GM18870 (cell line): ENCODE data around the gene THEM5.

ENCODE experiments used
- ATAC-seq: cut with Tn5 transposase; IDR thresholded peaks from one replicate; pipeline ENCODE4 v1.9.1; 2021; ENCODE audit warnings: moderate library complexity; ENCODE audit not compliant: unreplicated experiment

Gene THEM5

GRCh38 chr1:151823175-151823574 is 30.3 kb downstream of the THEM5 start:
- no peak for ATAC-seq

DNA sequence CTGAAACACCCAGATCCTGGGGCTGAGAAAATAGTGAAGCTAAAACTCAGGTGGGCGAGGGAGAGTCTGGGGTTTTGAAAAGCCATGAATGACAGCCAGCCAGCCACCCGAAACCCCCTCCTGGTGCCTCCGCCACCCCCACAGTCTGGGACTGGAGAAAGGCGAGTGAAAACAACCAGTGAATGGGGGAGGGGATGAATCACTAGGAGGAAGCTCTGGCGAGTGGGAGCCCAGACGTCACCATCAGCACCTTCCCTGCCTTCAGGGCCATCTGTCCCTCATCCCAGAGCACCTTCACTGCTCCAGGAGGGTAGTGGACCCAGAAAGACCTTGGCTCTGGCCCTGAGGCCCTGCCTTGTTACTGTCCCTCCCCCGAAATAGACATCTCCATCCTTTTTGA is 31.1 kb downstream of the THEM5 start:
- ATAC-seq = no peak

GRCh38 chr1:151820940-151821339 is 32.6 kb downstream of the THEM5 start:
- ATAC-seq = no peak

DNA sequence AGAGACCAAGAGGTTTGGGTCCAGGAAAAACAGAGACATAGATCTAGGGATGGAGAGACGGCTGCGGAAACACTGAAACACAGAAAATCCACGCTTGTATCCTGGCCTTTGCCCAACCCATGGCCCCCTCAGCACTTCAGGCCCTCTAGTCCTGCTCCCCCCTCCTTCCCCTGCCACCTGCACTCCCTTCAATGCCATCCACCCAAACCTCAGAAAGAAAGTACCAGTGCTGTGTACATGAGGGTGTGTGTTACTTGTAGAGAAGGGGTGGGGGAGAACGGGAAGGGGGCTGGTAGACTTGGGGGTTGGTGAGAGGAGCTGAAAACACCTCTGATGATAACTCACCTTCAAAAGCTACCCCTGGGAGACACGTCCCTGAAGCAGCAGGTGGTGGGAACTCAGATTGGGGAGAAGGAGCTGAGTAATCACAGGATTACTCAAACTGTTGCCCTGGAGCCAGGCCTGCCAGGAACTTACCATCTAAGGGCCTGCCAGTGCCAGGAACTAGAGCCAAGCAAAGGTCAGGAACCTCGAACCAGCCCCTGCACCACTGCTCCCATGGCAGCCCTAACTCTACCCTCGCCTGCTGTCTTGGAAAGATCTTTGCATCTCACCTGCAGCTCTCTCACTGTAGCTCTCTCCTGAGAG is 33.4 kb downstream of the THEM5 start:
- no peak for ATAC-seq

DNA sequence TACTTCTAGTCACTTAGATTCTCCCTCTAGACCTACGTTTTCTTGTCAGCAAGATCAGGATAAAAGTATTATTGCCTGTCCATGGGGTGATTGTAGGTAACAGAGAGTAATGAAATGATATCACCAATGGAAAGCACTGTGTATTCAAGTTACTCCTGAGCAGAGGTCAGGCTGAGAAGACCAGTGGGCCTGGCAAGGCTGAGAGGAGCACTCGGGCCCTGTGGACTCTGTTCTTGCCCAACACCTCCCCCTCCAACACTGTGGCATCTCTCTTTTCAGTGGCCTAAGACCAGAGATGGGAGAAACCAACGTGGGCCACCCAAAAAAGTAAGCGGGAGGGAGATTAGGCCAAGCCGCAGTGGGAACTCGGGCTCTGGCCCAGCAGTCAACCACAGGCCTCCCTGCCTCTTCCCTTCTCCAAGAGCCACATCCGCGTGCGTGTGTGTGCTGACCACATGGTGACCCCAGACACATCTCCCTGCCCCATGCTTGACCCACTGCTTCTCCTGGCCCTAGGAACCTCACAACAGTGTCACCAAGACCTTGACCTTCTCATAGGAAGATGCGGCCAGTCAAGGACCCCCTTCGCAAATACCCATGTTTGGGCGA is 34.2 kb downstream of the THEM5 start:
- ATAC-seq = no peak

GRCh38 chr1:151817353-151817730 is 36.2 kb downstream of the THEM5 start:
- ATAC-seq = no peak

DNA sequence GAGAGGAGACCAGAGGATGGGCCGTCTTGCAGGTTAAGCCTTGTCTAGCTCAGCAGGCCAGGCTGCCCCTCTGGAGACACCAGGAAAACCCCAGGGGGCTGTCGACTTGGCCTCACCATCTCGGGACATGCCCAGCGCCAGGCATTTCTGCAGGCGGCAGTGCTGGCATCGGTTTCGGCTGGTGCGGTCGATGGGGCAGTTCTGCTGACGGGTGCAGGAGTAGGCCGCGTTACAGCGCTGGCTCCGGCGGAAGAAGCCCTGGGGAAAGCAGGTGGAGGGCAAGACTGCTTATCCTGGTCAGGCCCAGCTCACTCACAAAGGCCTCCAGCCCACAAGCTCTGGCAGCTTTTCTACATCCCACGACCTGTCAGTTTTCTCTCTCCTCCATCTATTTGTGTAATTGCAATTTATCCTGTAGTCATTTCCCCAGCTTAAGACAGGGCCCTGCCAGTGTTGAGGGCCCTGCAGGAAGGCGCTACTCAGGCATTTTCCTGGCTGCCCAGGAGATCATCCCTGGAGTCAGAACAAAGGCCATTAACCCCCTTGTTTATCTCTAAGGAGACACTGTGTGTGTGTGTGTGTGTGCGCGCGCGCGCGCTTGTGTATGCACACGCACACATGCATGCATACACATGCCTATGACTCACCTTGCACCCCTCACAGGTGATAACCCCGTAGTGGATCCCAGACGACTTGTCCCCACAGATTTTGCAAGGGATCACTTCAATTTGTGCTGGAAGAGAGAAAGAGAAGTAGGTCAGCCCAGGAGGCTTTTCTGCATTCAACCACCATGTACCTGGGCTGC is 36.8 kb downstream of the THEM5 start:
- ATAC-seq = no peak

- ATAC-seq = no peak
These were observed 37.7 kb downstream of the THEM5 start for GRCh38 chr1:151815716-151816327.

DNA sequence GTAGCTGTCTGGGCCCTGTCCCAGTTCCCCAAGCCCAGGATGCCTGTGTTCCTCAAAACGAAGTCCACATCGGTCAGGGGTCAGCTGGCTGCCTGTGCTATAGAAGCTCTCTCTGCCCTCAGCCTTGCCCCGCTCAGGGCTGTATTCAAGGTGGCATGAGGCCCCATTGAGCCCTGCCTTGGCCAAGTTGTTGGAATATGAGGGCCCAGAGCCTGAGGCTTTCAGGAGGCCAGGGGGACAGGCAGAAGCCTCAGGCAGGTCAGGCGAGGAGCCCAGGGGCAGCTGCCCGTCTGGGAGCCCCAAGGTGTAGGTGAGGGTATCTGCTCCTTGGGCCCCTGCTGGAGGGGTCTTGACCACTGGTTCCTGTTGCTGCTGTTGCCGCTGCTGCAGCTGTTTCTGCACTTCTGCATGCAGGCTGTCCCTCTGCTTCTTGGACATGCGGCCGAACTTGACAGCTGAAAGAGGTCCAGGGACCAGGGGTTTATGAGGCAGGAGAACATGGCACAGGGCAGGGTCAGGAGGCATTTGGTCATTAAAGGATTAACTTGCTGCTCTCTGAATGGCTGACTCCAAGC is 38.5 kb downstream of the THEM5 start:
- no peak for ATAC-seq

DNA sequence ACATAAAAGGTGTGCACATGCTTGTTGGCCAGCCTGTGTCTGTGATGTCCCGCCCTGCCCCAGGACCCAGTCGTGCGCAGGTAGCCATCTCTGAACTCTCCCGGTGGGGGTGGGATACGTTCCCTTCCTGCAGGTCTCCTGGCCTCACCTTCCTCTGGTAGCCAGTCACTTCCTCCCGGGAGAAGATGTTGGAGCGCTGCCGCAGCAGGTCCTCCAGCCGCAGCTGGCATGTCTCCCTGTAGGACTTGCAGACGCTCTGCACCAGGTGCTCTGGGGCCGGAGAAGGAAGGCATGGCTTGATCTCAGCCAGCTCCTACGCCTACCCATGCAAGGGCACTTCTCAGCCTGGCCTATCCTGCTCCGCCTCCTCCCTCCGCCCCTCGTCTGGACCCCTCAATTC is 39.1 kb downstream of the THEM5 start:
- ATAC-seq = no peak

DNA sequence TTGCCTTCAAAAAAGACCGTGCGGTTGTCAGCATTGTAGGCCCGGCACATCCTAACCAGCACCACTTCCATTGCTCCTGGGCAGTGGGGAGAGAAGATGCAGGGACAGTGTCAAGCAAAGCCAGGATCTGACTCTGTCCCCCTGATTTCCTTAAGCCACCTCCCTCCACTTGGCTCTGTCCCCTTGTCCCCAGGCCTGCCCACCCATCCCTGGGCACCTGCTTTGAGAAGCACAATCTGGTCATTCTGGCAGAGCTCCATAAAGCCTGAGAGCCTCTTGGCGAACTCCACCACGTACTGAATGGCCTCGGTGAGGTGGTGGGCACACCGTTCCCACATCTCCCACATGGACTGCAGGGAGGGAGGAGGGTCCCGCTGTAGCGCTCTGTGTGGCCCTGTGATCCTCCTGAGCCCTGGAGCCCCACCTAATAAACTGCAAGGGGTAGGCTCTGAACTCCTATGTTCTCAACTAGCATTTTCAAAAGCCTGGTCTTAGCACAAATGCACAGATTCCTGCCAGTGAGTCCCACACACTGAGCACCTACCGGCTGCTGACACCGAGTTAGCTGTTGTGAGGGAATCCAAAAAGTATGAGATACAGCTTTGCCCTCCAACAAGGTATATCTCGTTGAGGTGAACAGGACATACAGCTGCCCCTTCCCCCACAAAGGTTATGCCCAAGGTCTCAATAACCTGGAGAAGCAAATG is 40.1 kb downstream of the THEM5 start:
- no peak for ATAC-seq

DNA sequence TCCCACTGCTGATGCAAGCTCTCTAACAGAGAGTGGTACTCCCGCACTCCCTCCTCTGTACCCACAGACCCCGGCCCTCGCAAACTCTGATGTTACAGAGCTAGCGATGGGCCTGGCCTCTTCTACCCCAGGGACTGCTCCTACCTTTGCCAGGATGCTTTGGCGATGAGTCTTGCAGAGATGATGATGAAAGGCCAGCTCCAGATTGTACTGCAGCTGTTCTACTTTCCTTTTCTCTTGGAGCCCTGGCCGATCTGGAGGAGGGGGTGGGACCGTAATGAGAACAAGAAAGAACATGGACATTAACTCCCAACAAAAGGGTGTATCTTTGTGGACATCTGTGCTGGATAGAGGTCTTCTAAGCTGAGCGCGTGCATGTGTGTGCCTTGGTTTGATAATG is 42.3 kb downstream of the THEM5 start:
- ATAC-seq = no peak

GRCh38 chr1:151809985-151810556 is 43.4 kb downstream of the THEM5 start:
- ATAC-seq = no peak

DNA sequence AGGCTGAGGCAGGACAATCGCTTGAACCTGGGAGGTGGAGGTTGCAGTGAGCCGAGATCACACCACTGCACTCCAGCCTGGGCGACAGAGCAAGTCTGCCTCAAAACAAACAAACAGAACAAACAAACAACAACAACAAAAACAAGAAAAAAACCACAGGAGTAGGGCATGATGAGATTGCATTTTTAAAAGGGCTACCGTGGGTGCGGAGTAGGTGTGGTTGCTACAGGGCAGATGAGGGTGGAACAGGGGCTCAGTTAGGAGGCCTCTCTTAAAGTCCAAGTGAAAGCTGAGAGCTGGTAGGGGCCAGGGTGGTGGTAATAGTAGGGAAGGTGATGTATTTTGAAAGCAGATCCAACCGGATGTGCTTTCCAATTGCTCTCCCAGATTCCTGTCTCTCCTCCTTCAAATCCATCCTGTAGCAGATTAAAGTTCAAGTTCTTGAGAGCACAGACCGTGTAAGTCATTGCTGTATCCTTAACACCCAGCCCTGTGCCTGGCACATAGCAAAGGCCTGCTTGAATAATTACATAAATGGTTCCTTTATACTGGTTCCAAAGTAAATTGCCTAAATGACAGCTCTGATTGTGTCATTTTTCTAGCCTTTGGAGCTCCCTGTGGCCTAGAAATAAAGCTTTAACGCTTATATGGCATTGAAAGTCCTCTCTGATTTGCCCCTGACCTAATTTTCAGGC is 44.1 kb downstream of the THEM5 start:
- no peak for ATAC-seq

DNA sequence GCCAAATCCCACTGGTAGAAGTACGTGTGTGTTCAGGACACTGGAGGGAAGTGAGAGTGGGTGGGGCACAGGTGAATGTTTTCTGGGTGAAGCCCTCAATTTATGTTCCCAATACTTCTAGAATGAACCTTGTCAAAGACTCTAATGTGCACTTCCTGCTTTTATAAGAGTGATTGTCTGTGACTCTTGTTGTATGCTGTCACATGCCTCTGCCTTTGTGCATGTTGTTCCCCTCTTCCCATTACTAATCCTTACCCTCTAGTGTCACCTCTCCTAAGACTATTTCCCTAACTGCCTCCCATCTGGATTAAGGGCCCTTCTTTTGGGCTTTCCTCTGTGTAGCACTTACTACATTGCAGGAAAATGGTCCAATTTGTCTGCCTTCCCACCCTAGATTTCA is 45.7 kb downstream of the THEM5 start:
- no peak for ATAC-seq

DNA sequence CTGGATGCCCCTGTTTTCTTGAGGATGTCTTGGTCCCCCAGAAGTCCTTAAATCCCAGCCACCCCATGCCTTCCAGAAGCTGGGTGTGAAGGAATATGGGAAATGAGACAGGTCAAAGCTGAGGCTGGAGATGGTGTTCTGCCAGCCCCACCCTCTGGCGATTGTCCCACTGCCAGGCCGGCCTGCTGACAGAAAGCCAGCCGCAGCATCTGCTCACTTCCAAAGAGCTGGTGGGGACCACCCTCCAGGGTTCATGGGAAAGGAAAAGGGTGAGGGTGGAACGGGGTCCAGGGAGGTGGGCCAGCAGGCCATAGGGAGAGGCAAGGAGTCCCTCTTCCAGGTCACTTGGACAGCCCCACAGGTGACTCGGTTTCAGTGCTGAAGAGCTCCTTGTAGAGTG is 46.4 kb downstream of the THEM5 start:
- no peak for ATAC-seq

- no peak for ATAC-seq
These were observed 47.3 kb downstream of the THEM5 start for GRCh38 chr1:151806170-151806569.

DNA sequence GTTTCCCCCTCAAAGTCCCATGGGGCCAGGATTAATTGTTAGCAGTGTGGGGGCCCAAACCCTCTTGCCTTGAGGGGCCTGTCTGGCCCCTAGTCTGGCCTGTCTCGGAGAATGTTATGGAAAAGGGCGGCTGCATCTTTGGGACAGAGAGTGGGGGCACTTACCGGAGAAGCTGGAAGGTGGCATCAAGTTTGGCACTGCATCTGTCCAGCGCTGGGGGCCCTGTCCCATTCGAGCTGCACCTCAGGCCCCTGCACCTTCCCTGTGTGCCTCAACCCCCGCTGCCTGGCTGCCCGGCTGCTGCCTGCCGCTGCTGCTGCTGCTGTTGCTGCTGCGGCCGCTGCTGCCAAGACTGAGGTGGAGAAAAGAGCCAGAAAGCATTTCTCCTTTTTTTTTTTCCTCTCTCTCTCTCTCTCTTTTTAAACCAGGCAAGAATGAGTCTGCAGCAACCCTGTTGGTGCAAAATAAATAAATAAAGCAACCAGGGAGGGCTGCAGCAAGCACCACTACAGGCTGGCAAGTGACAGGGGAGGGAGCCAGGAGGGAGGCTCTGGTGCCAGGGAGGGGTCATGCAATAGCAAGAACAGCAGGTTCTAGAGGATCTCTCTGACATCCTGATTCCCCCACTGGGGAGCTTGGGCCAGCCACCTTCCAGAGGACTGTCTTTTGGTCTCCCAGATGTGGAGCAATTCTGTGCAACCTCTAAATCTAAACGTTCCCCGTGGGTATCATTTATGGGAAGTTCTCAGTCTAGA is 48.3 kb downstream of the THEM5 start, which contains the start of gene LINGO4:
TSS of gene LINGO4 (minus strand) at position 354 of the 755 bp plus-strand sequence. CDS start 2,715 bp downstream, outside the sequence.
- no peak for ATAC-seq

DNA sequence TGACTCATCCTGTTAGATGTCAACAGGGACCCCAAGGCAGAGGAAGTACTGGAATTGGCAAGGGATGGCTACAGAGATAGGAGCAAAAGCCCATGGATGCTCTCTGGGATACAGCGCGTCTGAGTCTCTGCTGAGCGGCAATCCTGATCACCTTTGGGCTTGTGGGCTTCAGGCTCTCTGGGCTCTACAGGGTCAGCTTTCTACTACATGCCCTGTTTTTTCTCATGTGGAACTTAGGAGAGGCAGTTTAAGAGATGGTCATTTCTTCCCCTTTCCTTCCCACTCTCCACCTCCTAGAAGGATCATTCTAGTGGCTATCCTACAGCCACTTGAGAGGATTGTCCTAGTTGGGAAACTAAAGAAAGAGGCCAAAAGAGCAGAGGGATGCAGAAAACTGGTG is 49.6 kb downstream of the THEM5 start:
- ATAC-seq = no peak
